Activated CD4-positive, alpha-beta T cell treated with anti-CD3 and anti-CD28 coated beads, Interleukin-2, amount 50 U/mL, for 48 hours (primary cell): ENCODE data around the gene RNF175.
A peak's percentile ranks its signal among the peaks of the same experiment; 100 is the strongest.

Experiments
- DNase-seq, 2 experiments: peaks; one replicate each; pipeline ENCODE4 v3.0.0-alpha.2; 2020

Gene RNF175

GRCh38 chr4:153784166-153784699 is 24.4 kb upstream of the RNF175 start:
- DNase-seq = no peak

GRCh38 chr4:153782581-153782980 is 22.8 kb upstream of the RNF175 start:
- DNase-seq = no peak

DNA sequence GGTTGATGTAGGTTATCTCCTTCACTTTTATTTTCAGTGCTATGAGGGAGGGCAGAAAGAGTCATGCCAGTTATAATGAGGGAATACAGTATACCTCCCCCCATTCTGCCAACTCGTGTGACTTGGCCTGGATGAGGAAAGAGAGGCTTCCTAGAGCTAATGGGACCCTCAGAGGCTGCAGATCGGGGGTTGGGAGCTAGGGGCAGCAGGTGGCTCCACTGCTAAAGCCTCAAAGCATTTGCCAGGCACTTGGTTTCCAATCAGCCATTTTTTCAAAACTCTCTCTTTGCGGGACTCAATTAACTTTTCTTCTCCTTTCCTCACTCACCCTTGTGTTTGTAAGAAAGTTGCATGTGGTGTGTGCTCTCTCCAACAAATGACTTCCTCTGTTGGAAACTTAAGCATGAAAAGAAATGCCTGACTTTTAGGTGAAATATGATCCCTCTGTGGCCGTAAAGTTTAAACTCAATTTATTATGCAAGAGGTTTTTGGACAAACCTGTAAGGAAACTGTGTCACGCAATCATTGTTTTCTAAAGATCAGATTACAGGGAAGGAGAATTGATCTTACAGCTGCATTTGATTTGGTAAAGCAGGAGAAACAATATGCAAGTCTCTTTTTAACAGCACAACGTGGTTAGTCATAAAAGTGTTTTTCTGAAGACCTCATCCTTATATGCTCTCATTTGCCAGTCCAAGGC is 22.0 kb upstream of the RNF175 start:
- no peak for DNase-seq

GRCh38 chr4:153781280-153781679 is 21.5 kb upstream of the RNF175 start:
- DNase-seq = no peak

- DNase-seq = no peak
Measured at GRCh38 chr4:153780876-153781275, 21.1 kb upstream of the RNF175 start.

GRCh38 chr4:153780221-153780620 is 20.4 kb upstream of the RNF175 start:
- DNase-seq = no peak

- DNase-seq = no peak
Measured at GRCh38 chr4:153778383-153778782, 18.6 kb upstream of the RNF175 start.

- DNase-seq = no peak
Measured at GRCh38 chr4:153777421-153777820, 17.6 kb upstream of the RNF175 start.

DNA sequence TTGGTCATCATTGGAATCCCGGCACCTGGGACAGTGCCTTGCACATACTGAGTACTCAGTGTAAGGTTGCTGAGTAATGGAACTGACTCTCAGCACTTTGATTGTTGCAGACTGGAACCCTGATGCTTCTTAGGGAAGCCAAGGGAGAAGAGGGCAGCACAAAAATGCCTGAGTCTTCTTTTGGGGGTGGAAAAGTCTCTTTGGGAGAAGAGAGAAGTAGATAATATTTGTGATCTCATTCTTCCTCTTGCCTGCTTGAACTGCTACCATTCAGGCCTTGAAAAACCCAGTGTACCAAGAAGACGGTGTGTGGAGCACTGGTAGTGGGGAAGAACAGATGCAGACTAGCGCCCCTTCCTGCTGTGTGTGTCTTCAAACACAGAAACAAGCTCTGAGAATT is 16.8 kb upstream of the RNF175 start:
- DNase-seq = no peak

GRCh38 chr4:153773236-153773690 is 13.4 kb upstream of the RNF175 start:
- DNase-seq = no peak

DNA sequence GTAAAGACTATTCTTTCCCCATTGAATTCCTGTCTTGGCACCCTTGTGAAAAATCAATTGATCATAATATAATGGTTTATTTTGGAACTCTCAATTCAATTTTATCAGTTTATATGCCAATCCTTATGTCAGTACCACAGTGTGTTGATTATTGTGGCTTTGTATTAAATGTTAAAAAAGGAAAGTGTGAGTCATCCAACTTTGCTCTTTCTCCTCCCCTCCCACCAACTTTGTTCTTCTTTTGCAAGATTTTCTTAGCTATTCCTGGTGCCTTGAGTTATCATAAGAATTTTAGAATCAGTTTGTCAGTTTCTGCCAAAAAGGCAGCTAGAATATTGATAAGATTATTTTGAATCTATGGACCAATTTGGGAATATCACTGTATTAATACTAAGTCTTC is 11.2 kb upstream of the RNF175 start:
- DNase-seq = no peak

DNA sequence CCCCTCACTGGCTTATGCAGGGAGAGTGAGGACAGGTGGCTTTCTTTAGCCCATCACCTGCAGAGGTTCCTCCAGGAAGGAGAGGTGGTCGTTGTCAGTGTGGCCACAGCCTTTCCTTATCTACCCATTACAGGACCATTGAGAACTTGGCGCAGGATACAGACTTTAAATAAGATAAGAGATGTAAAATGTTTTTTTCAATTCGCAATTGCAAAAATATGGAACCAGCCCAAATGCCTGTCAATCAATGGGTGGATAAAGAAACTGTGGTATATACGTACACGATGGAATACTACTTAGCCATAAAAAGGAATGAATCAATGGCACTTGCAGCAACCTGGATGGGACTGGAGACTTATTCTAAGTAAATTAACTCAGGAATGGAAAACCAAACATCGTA is 6.9 kb upstream of the RNF175 start:
- DNase-seq = no peak

DNA sequence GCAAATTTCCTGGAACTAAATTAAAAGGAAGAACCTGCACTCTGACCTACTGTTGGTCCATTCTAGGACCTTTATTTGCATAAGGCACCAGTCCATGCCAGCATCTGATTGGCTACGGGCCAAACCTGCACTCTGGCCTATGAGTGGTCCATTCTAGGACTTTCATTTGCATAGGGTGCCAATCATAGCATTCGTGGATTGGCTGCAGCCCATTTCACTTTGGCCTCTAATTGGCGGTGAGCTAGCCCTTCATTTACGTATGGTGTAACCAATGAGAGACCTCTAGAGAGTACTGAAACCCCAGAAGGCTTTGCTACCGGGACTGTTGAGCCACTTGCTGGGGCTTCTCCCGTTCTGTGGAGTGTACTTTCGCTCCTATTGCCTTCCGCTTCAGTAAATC is 6.1 kb upstream of the RNF175 start:
- DNase-seq = no peak

DNA sequence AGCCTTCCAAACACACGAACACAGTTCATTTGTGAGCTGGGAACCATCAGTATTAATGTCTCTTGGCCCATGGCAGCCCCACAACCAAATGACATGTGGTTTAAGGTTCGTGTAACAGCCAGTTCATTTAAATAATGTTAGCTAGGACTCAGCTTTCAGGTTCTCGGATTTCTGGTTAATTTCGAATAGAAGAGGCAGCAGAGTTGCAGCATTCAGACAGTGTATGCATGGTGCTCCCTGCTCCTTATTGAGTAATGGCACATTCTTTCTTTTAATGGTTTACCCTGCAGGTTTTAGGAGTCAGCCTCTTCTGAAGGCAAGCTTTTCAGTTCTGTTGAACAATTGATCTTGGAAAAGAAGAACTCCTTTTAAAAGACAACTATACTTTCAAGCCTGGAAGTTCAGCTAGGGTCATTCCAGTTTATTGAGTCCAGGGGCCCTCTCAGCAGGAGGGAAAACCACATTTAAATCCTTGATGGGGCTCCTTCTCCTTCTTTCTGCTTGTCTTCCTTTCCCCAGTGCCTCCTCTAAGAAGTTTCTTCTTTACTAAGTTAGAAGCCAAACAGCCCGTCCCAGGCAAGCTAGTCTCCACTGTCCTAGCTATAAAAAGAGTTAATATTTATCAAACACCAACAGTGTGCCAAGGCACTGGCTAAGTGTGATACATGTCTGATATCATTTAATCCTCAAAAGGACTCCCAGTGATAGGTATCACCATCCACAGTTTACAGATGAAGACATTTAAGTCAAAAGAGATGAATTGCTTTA is 5.0 kb upstream of the RNF175 start:
- DNase-seq = no peak

- no peak for DNase-seq
Measured at GRCh38 chr4:153763404-153763803, 3.6 kb upstream of the RNF175 start.

DNA sequence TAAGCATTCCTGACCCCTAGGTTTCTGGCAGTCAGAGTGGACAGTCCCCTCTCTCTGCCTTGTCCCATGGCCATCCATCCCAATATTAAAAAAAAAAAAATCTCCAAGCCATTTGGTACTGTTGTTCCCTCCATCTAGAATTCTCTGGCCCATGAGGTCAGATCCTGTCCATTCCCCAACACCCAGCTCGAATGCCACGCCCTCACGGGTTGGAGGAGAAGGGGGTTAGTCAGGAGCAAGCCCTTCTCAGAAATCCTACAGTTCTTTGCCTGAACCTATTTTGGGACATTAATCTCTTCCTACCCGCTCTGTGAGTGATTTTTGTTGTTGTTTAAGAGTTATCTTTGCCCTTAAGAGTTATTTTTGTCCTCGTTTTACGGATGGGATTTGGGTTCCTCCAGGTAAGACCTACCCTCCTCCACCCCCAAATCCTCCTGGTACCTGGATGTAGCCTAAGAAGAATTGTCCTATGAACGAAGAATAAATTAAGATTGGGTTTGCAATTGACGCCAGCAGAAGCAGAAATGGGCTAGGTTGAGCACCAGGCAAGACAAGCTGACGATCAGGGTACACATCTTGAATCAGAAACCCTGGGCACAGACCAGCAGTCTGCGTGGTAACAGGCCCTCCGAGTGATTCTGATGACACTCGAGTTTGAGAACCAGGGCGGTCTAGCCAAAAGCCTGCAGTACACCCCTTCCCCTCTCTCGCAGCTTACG is 977 bp downstream of the RNF175 start:
- DNase-seq = no peak

- no peak for DNase-seq
Measured at GRCh38 chr4:153758136-153758535, 1.7 kb downstream of the RNF175 start.

GRCh38 chr4:153757407-153757806 is 2.4 kb downstream of the RNF175 start:
- no peak for DNase-seq

DNA sequence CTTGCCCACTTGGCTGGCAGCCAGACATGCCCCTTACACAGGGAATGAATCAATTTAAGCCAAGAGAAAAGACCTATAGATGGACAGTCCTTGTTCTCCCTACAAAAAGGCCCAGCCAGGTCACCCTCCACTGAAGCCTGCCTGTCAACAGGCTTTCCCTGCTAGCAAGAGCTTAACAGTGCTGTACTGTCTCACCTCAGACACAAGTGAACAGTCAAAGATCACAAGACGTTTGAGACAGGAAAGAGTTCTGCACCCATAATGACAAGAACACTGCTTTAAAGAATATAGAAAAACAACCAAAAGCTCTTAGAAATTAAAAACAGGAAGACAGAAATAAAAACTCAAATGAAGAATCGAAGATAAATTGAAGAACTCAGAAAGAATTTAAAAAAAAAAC is 4.6 kb downstream of the RNF175 start:
- no peak for DNase-seq

DNA sequence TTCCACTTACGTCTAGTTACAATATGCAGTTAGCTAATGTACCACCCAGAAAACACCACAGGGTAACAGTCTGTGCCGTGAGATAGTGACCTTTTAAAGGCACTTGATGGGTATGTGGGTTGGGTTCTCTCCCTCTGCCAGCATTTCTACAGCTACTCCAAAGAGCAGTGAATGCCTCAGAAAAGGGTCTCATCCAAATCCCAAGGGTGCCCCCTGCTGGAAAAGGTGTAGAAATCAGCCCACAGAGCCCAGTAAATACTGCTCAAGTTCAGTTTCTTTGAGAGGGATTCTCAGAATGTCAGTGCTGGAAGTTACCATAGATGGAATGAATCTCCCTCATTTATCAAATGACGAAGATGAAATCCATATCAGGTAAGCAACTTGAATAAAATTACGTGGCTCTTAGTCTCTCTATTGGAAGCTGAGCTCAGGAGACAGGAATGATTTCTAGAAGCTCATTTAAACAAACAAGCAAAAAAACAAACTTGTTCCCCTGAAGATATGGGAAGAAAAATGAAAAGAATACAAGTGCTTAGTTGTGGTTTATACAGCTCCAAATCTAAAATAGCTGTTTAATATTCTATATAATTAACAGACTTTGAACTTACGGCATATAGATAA is 9.5 kb downstream of the RNF175 start:
- peak; percentile 53 to 72 for DNase-seq

GRCh38 chr4:153748378-153748777 is 11.4 kb downstream of the RNF175 start:
- no peak for DNase-seq

GRCh38 chr4:153747406-153747955 is 12.3 kb downstream of the RNF175 start:
- DNase-seq = no peak

- DNase-seq = no peak
Measured at GRCh38 chr4:153745651-153746050, 14.2 kb downstream of the RNF175 start.
